T-helper 2 cell treated with Interferon-gamma antibody and Interleukin-4, amounts not matched to agents 100 ng/mL and 5 ng/mL, for 36 hours (primary cell): Measurements from ENCODE around the gene ACP5. TPM values are rescaled to one million over a fixed set of nuclear protein-coding genes. Genes with fewer than 3 reads are reported as not detected.
"Not testable (repeated sequence)": the region's sequence is repeated elsewhere in the genome, so short reads cannot be mapped to it uniquely, and the experiment has no call there.

Source experiments
- intact Hi-C: fragments of 100-400 bp; cut with micrococcal nuclease; formaldehyde crosslinking; loops from one replicate; pipeline ENCODE4 v1.15.1; 2023
- total RNA-seq: library from RNA; stranded (reverse); gene quantifications from 2 replicates; pipeline ENCODE4 v1.2.3, GENCODE V29; 2022

Gene ACP5
- total RNA-seq, 1 donor from 2014 or later = 34.4 TPM

GRCh38 chr19:11580116-11580515, 2.7 kb upstream of the ACP5 start:
- intact Hi-C loops = no loop called here

GRCh38 chr19:11578258-11579142, 1.1 kb upstream of the ACP5 start:
- intact Hi-C loops = no loop called here

GRCh38 chr19:11576227-11576626, 1.2 kb downstream of the ACP5 start:
- intact Hi-C loops = no loop called here

GRCh38 chr19:11574689-11575088, 2.8 kb downstream of the ACP5 start:
- intact Hi-C loops = no loop called here

- intact Hi-C loops = not testable (repeated sequence)
Observed at GRCh38 chr19:11573763-11574162, 3.7 kb downstream of the ACP5 start.

- intact Hi-C loops = not testable (repeated sequence)
Observed at GRCh38 chr19:11573354-11573753, 4.1 kb downstream of the ACP5 start.

GRCh38 chr19:11570039-11570462, 7.4 kb downstream of the ACP5 start:
- intact Hi-C loops = no loop called here

GRCh38 chr19:11566164-11566563, 11.3 kb downstream of the ACP5 start:
- intact Hi-C loops = no loop called here

- intact Hi-C loops = not testable (repeated sequence)
Observed at GRCh38 chr19:11565649-11565980, 11.8 kb downstream of the ACP5 start.

GRCh38 chr19:11564082-11564807, 13.2 kb downstream of the ACP5 start:
- intact Hi-C loops = not testable (repeated sequence)

GRCh38 chr19:11563532-11563931, 13.9 kb downstream of the ACP5 start:
- intact Hi-C loops = no loop called here

GRCh38 chr19:11560404-11561051, 16.9 kb downstream of the ACP5 start:
- intact Hi-C loops = loop anchor here (1.0 kb wide), 2 partner anchors 21 to 27 kb away; no protein-coding TSS in a partner anchor

- intact Hi-C loops = loop anchor here (1.0 to 2.0 kb wide), 3 partner anchors 23 to 54 kb away; partner anchors contain the start of genes ECSIT and ZNF653
Observed at GRCh38 chr19:11558881-11559828, 18.3 kb downstream of the ACP5 start, which contains the start of gene ELOF1. Gene ELOF1, minus strand, starts transcription at chr19:11559230. Its CDS starts 4,883 bp downstream, at chr19:11554347.

GRCh38 chr19:11556634-11557420, 20.6 kb downstream of the ACP5 start:
- intact Hi-C loops = no loop called here

- intact Hi-C loops = no loop called here
Observed at GRCh38 chr19:11555246-11555645, 22.2 kb downstream of the ACP5 start.

GRCh38 chr19:11554160-11554559, 23.3 kb downstream of the ACP5 start:
- intact Hi-C loops = no loop called here

GRCh38 chr19:11552666-11553372, 24.6 kb downstream of the ACP5 start:
- intact Hi-C loops = no loop called here

GRCh38 chr19:11551603-11552235, 25.7 kb downstream of the ACP5 start:
- intact Hi-C loops = no loop called here

- intact Hi-C loops = no loop called here
Observed at GRCh38 chr19:11550265-11550664, 27.2 kb downstream of the ACP5 start.
